MM.1S (cell line): Measurements from ENCODE around the gene MICALL2.

Source experiments
- DNase-seq: peaks from one replicate; pipeline ENCODE4 v3.0.0-alpha.2; 2015
- H2AFZ ChIP-seq: fragments of 300-600 bp; sonication (generic); 2 replicates; pipeline ENCODE4 v1.6.0; 2016; ENCODE audit warnings: antibody characterized with exemption, low read length
- H3F3A ChIP-seq: fragments of 300-600 bp; sonication (generic); 2 replicates; pipeline ENCODE4 v1.6.1; 2016; ENCODE audit warnings: mild to moderate bottlenecking, antibody characterized with exemption, low read length, moderate library complexity, mixed read lengths; ENCODE audit not compliant: insufficient read depth
- H3K27ac ChIP-seq: fragments of 300-600 bp; sonication (generic); 2 replicates; pipeline ENCODE4 v1.5.1; 2016; ENCODE audit warnings: mild to moderate bottlenecking, low read length
- H3K27me3 ChIP-seq: fragments of 300-600 bp; sonication (generic); replicated peaks from 2 replicates; pipeline ENCODE4 v1.6.0; 2016; ENCODE audit warnings: low read length; ENCODE audit not compliant: insufficient read depth
- H3K36me3 ChIP-seq: fragments of 300-600 bp; sonication (generic); replicated peaks from 2 replicates; pipeline ENCODE4 v1.6.1; 2016; ENCODE audit warnings: mild to moderate bottlenecking, low read length, mixed read lengths; ENCODE audit not compliant: insufficient read depth
- H3K4me1 ChIP-seq: fragments of 300-600 bp; sonication (generic); 2 replicates; pipeline ENCODE4 v1.6.1; 2016; ENCODE audit warnings: low read length, mixed read lengths
- H3K4me2 ChIP-seq: fragments of 300-600 bp; sonication (generic); 2 replicates; pipeline ENCODE4 v1.6.0; 2016; ENCODE audit warnings: low read depth, low read length
- H3K4me3 ChIP-seq: fragments of 300-600 bp; sonication (generic); 2 replicates; pipeline ENCODE4 v1.5.1; 2016; ENCODE audit warnings: low read length, mixed read lengths
- H3K79me2 ChIP-seq: fragments of 300-600 bp; sonication (generic); 2 replicates; pipeline ENCODE4 v1.6.1; 2016; ENCODE audit warnings: mixed run types, low read length, mixed read lengths
- H3K9ac ChIP-seq: fragments of 300-600 bp; sonication (generic); 2 replicates; pipeline ENCODE4 v1.6.1; 2016; ENCODE audit warnings: low read length, mixed read lengths
- H3K9me2 ChIP-seq: fragments of 300-600 bp; sonication (generic); replicated peaks from 2 replicates; pipeline ENCODE4 v1.6.1; 2016; ENCODE audit warnings: mild to moderate bottlenecking, low read length, mixed read lengths; ENCODE audit not compliant: insufficient read depth
- H3K9me3 ChIP-seq: fragments of 300-600 bp; sonication (generic); replicated peaks from 2 replicates; pipeline ENCODE4 v1.6.1; 2016; ENCODE audit warnings: mild to moderate bottlenecking, low read length, mixed read lengths; ENCODE audit not compliant: insufficient read depth
- H4K20me1 ChIP-seq: fragments of 300-600 bp; sonication (generic); 2 replicates; pipeline ENCODE4 v1.6.1; 2016; ENCODE audit warnings: mild to moderate bottlenecking, low read length, moderate library complexity, mixed read lengths; ENCODE audit not compliant: insufficient read depth
- EZH2 ChIP-seq: fragments of 300-600 bp; sonication (generic); optimal IDR thresholded peaks from 2 replicates; pipeline ENCODE3; 2017; ENCODE audit warnings: low read depth, mild to moderate bottlenecking, antibody characterized with exemption, low read length, mixed read lengths
- EZH2phosphoT487 ChIP-seq: fragments of 300-600 bp; sonication (generic); IDR thresholded peaks from 2 replicates; pipeline ENCODE4 v1.6.1; 2018; ENCODE audit warnings: antibody characterized with exemption, low read length
- TF ChIP-seq, protein P1 (sequence below): fragments of 300-600 bp; sonication (generic); IDR thresholded peaks from 2 replicates; pipeline ENCODE4 v1.5.1; 2016; ENCODE audit warnings: antibody characterized with exemption, low read length, mixed read lengths

Gene MICALL2

DNA sequence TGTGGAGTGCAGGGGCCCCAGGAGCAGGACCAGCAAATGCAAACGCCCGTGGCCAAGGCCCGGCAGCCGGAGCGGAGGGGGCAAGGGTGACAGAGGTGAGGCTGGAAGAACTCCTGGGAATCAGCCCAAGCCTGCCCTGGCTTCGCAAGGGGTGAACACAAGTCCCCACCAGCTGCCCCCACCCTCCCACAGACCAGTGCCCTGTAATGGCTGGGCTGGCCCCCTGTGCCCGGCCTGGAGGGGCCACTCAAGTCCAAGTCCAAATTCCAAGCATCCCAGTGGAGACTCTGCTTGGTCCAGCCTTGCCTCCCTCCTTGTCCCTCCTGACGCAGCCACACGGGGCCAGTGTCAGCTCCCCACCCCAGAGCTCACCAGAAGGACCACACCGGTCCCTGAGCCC is 28.0 kb downstream of the MICALL2 start:
- no peak for TF ChIP-seq EZH2
- TF ChIP-seq, protein P1, sequence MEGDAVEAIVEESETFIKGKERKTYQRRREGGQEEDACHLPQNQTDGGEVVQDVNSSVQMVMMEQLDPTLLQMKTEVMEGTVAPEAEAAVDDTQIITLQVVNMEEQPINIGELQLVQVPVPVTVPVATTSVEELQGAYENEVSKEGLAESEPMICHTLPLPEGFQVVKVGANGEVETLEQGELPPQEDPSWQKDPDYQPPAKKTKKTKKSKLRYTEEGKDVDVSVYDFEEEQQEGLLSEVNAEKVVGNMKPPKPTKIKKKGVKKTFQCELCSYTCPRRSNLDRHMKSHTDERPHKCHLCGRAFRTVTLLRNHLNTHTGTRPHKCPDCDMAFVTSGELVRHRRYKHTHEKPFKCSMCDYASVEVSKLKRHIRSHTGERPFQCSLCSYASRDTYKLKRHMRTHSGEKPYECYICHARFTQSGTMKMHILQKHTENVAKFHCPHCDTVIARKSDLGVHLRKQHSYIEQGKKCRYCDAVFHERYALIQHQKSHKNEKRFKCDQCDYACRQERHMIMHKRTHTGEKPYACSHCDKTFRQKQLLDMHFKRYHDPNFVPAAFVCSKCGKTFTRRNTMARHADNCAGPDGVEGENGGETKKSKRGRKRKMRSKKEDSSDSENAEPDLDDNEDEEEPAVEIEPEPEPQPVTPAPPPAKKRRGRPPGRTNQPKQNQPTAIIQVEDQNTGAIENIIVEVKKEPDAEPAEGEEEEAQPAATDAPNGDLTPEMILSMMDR, result no peak
- TF ChIP-seq EZH2phosphoT487, result no peak
- H3F3A ChIP-seq, result no peaks in the 10 kb centered on the region
- H3K9me2 ChIP-seq, result no peaks in the 10 kb centered on the region
- no peak overlapping the region for H3K4me3 ChIP-seq
- H3K27ac ChIP-seq, result no peak overlapping the region
- no peak for DNase-seq
- no peak overlapping the region for H3K4me2 ChIP-seq
- H3K79me2 ChIP-seq, result no peaks in the 10 kb centered on the region
- H3K36me3 ChIP-seq, result no peaks in the 10 kb centered on the region
- no peaks in the 10 kb centered on the region for H4K20me1 ChIP-seq
- no peaks in the 10 kb centered on the region for H3K9me3 ChIP-seq
- H3K4me1 ChIP-seq, result no peaks in the 10 kb centered on the region
- H2AFZ ChIP-seq, result no peak overlapping the region
- H3K9ac ChIP-seq, result no peak overlapping the region
- peaks cover 86% of the 10 kb centered on the region for H3K27me3 ChIP-seq

DNA sequence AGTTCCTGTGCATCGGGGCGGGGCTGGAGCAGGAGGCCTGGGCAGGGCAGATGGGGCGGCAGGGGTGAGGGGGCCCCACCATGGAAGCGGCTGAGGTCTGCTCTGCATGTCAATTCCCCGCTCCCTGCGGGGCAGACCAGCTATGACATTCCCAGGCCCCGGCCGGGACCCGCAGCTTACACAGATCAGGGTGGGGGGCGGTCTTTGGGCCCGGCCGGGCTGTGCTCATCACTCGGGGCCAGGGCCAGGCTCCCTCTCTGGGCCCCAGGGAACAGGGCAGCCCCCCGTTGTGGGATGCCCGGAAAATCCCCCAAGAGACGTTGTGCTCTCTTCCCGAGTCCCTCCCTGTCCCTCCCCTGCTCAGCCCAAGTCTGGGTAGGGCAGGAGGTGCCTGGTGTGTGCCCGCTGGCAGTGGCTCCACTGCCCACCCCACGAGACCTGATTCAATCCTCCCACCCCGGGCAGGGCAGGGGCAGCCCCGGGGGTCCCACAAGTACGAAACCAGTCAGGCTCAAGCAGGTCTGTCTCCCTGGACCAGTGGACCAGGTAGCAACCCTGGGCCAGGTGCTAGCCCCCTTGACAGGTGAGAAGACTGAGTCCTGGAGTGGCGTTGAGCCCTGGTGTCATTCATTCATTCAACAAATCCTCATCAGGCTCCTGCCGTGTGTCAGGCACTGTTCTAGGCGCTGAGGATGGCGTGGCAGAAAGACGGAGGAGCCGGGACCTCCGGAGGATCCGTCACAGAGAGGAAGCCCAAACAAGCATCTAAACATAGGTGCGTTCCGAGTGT is 29.0 kb downstream of the MICALL2 start:
- H3K36me3 ChIP-seq, result no peaks in the 10 kb centered on the region
- no peaks in the 10 kb centered on the region for H3K9me2 ChIP-seq
- no peak overlapping the region for H3K27ac ChIP-seq
- no peak overlapping the region for H3K9ac ChIP-seq
- H2AFZ ChIP-seq, result no peak overlapping the region
- H3K4me2 ChIP-seq, result no peak overlapping the region
- H3F3A ChIP-seq, result no peaks in the 10 kb centered on the region
- no peaks in the 10 kb centered on the region for H4K20me1 ChIP-seq
- no peaks in the 10 kb centered on the region for H3K9me3 ChIP-seq
- TF ChIP-seq EZH2phosphoT487, result no peak
- TF ChIP-seq, protein P1, result no peak
- TF ChIP-seq EZH2, result no peak
- no peaks in the 10 kb centered on the region for H3K79me2 ChIP-seq
- H3K4me3 ChIP-seq, result no peak overlapping the region
- H3K27me3 ChIP-seq, result peaks cover 90% of the 10 kb centered on the region
- no peak for DNase-seq
- no peaks in the 10 kb centered on the region for H3K4me1 ChIP-seq

DNA sequence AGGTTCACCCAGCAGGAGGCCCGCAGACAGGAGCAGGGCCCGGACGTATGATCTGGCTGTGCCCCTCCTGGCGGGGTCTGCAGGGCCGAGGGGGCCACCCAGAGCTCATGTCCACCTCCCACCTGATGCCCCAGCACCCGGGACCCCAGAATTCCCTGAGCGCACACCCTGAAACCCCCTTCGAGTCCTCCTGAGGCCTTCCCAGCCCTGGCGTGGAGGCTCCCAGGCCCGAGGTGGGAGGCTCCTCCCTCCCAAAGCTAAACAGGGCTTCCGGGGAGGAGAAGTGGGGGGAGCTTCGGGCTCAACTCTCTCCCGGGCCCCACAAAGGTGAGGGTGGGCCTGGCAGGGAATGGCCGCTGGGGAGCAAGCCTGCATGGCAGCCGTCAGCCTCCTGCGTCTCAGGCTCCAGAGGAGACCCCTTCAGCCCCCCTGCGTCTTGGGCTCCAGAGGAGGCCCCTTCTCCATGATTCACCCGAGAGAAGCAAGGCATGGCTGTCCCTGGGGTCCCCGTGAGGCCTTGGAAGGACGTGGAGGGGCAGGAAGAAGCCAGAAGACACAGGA is 30.2 kb downstream of the MICALL2 start:
- Histone ChIP-seq H3K27me3 (peaks cover 91% of the 10 kb centered on the region), H3K9me2 (no peaks in the 10 kb centered on the region), H3K9ac (no peak overlapping the region), H3F3A (no peaks in the 10 kb centered on the region), H3K4me1 (no peaks in the 10 kb centered on the region), H3K9me3 (no peaks in the 10 kb centered on the region), H4K20me1 (no peaks in the 10 kb centered on the region), H3K27ac (no peak overlapping the region), H3K36me3 (no peaks in the 10 kb centered on the region), H3K4me3 (no peak overlapping the region), H2AFZ (no peak overlapping the region), H3K79me2 (no peaks in the 10 kb centered on the region), H3K4me2 (no peak overlapping the region)
- no peak for DNase-seq
- TF ChIP-seq EZH2phosphoT487, result no peak
- TF ChIP-seq, protein P1, result no peak
- no peak for TF ChIP-seq EZH2
